Common myeloid progenitor, CD34-positive (primary cell): ENCODE measurements around the gene ACO1.
A peak's percentile ranks its signal among the peaks of the same experiment; 100 is the strongest.

ENCODE experiments used
- CTCF ChIA-PET: fragments of 350-600 bp; sonication (Branson Sonifier 250); formaldehyde crosslinking; loops from one replicate; lab custom pipeline; 2021; ENCODE audit warnings: antibody characterized with exemption; lab: Charles Lee
- POLR2A ChIA-PET: fragments of 350-600 bp; sonication (Branson Sonifier 250); formaldehyde crosslinking; loops from one replicate; lab custom pipeline; 2021; ENCODE audit warnings: antibody characterized with exemption; lab: Charles Lee
- DNase-seq, 3 donors: peaks; one replicate each; pipeline versions ENCODE4 v3.0.0 to v3.0.0-alpha.2; 2013
- H3K27ac ChIP-seq, 2 experiments: 1 replicate in 1 of 2; 2 replicates in 1 of 2; pipeline ENCODE4 v1.7.0; 2013; ENCODE audit warnings: inconsistent platforms in 2 of 2, low read length in 2 of 2, mild to moderate bottlenecking in 2 of 2, low read depth in 1 of 2, moderate library complexity in 1 of 2; ENCODE audit not compliant: severe bottlenecking in 2 of 2, insufficient read depth in 1 of 2, poor library complexity in 1 of 2
- H3K27me3 ChIP-seq, 5 experiments: replicated peaks in 2 of 5; 1 replicate in 3 of 5; 2 replicates in 2 of 5; pipeline versions ENCODE4 v1.6.1 to v1.7.0; 2013; ENCODE audit warnings: low read length in 4 of 5, mild to moderate bottlenecking in 2 of 5, moderate library complexity in 2 of 5, inconsistent platforms in 1 of 5; ENCODE audit not compliant: insufficient read depth in 5 of 5, control insufficient read depth in 4 of 5
- H3K36me3 ChIP-seq, 4 experiments: 1 replicate in 2 of 4; 2 replicates in 2 of 4; pipeline versions ENCODE4 v1.6.1 to v1.7.0; 2013; ENCODE audit warnings: low read length in 3 of 4, control low read depth in 1 of 4, mild to moderate bottlenecking in 1 of 4; ENCODE audit not compliant: control insufficient read depth in 4 of 4, insufficient read depth in 4 of 4
- H3K4me1 ChIP-seq, 4 experiments: 1 replicate in 3 of 4; 2 replicates in 1 of 4; pipeline versions ENCODE4 v1.6.1 to v1.7.1; 2013; ENCODE audit warnings: low read length in 3 of 4, mild to moderate bottlenecking in 3 of 4, control low read depth in 1 of 4, inconsistent platforms in 1 of 4, moderate library complexity in 1 of 4; ENCODE audit not compliant: control insufficient read depth in 4 of 4, insufficient read depth in 4 of 4; ENCODE audit errors: control extremely low read depth in 1 of 4
- H3K4me3 ChIP-seq, 7 experiments: 1 replicate in 4 of 7; 2 replicates in 3 of 7; pipeline versions ENCODE4 v1.5.1 to v1.7.0; 2013; ENCODE audit warnings: mild to moderate bottlenecking in 7 of 7, low read length in 6 of 7, moderate library complexity in 6 of 7, inconsistent platforms in 2 of 7, low read depth in 2 of 7, control low read depth in 1 of 7; ENCODE audit not compliant: insufficient read depth in 4 of 7, control insufficient read depth in 1 of 7; ENCODE audit errors: extremely low read depth in 1 of 7
- H3K9me3 ChIP-seq, 5 experiments: 1 replicate in 4 of 5; 2 replicates in 1 of 5; pipeline versions ENCODE4 v1.6.1 to v1.7.1; 2013; ENCODE audit warnings: low read length in 4 of 5, mild to moderate bottlenecking in 2 of 5, inconsistent platforms in 1 of 5, low read depth in 1 of 5, moderate library complexity in 1 of 5; ENCODE audit not compliant: control insufficient read depth in 4 of 5, insufficient read depth in 2 of 5; ENCODE audit errors: control extremely low read depth in 1 of 5
- WGBS: methylation state at CpG from one replicate; pipeline ENCODE4 v1.1.5; 2013; ENCODE audit not compliant: insufficient coverage; 5-methylcytosine and 5-hydroxymethylcytosine counted together

ACO1 gene

GRCh38 chr9:32468740-32469139, 84.3 kb downstream of the ACO1 start:
- Histone ChIP-seq H3K27ac (no peak overlapping the region), H3K36me3 (peaks cover 8 to 41% (median 10%) of the 10 kb centered on the region in 4 experiments), H3K4me3 (no peak overlapping the region), H3K27me3 (no peaks in the 10 kb centered on the region), H3K9me3 (no peaks in the 10 kb centered on the region), H3K4me1 (no peaks in the 10 kb centered on the region)
- WGBS: 88% methylated on average over 1 of the region's 1 CpG
- ChIA-PET CTCF (interaction anchor here (0.7 to 1.3 kb wide), 2 partner anchors 14 to 362 kb away, joined by 3 read pairs; no protein-coding TSS in a partner anchor), POLR2A (no interaction called here)
- DNase-seq: peak in 1 of 3 donors; percentile 9

GRCh38 chr9:32472344-32472743, 87.9 kb downstream of the ACO1 start:
- DNase-seq: no peak
- H3K27ac ChIP-seq: no peak overlapping the region
- ChIA-PET CTCF (no interaction called here), POLR2A (no interaction called here)
- H3K4me1 ChIP-seq: no peaks in the 10 kb centered on the region
- peaks cover 5 to 50% (median 19%) of the 10 kb centered on the region in 4 experiments for H3K36me3 ChIP-seq
- no peaks in the 10 kb centered on the region for H3K27me3 ChIP-seq
- 100% methylated on average over 2 of the region's 3 CpGs for WGBS
- H3K9me3 ChIP-seq: no peaks in the 10 kb centered on the region
- no peak overlapping the region for H3K4me3 ChIP-seq

GRCh38 chr9:32483343-32483742, 98.9 kb downstream of the ACO1 start:
- POLR2A ChIA-PET: no interaction called here

GRCh38 chr9:32486839-32487562, 102.6 kb downstream of the ACO1 start:
- no peaks in the 10 kb centered on the region for H3K4me1 ChIP-seq
- ChIA-PET POLR2A (no interaction called here), CTCF (interaction anchor here (0.7 to 1.1 kb wide), 3 partner anchors 39 to 85 kb away, joined by 3 to 4 read pairs (median 3); no protein-coding TSS in a partner anchor)
- 100% methylated on average over 2 of the region's 2 CpGs for WGBS
- no peak overlapping the region for H3K4me3 ChIP-seq
- H3K9me3 ChIP-seq: no peaks in the 10 kb centered on the region
- H3K27ac ChIP-seq: no peak overlapping the region
- peaks cover 25 to 63% (median 30%) of the 10 kb centered on the region in 4 experiments for H3K36me3 ChIP-seq
- DNase-seq: no peak
- no peaks in the 10 kb centered on the region for H3K27me3 ChIP-seq

More at GRCh38 chr9:32483343-32483742, 98.9 kb downstream of the ACO1 start:
- Histone ChIP-seq H3K36me3 (peaks cover 20 to 65% (median 39%) of the 10 kb centered on the region in 4 experiments), H3K27ac (no peak overlapping the region), H3K27me3 (no peaks in the 10 kb centered on the region), H3K4me1 (no peaks in the 10 kb centered on the region), H3K9me3 (no peaks in the 10 kb centered on the region), H3K4me3 (no peak overlapping the region)
- peak in 1 of 3 donors; percentile 6 for DNase-seq
- no CpG with 5 or more reads among the region's 4 CpGs for WGBS
- CTCF ChIA-PET: interaction anchor here (1.0 to 1.4 kb wide), 3 partner anchors 14 to 89 kb away, joined by 3 read pairs; no protein-coding TSS in a partner anchor

- 100% methylated on average over 1 of the region's 3 CpGs for WGBS
- DNase-seq: no peak
- H3K27ac ChIP-seq: no peak overlapping the region
These were observed 103.5 kb downstream of the ACO1 start for GRCh38 chr9:32487981-32488380.

GRCh38 chr9:32490601-32491000, 106.2 kb downstream of the ACO1 start:
- ChIA-PET CTCF (interaction anchor here (1.3 to 2.1 kb wide), 2 partner anchors 9 to 112 kb away, joined by 4 to 7 read pairs; no protein-coding TSS in a partner anchor), POLR2A (no interaction called here)
- Histone ChIP-seq H3K4me3 (no peak overlapping the region), H3K36me3 (peaks cover 14 to 35% (median 19%) of the 10 kb centered on the region in 4 experiments), H3K9me3 (no peaks in the 10 kb centered on the region), H3K27me3 (no peaks in the 10 kb centered on the region), H3K27ac (no peak overlapping the region), H3K4me1 (no peaks in the 10 kb centered on the region)
- no peak for DNase-seq
- WGBS: no CpG with 5 or more reads among the region's 3 CpGs

More at GRCh38 chr9:32487981-32488380, 103.5 kb downstream of the ACO1 start:
- no peaks in the 10 kb centered on the region for H3K9me3 ChIP-seq
- H3K27me3 ChIP-seq: no peaks in the 10 kb centered on the region
- CTCF ChIA-PET: interaction anchor here (0.8 to 1.2 kb wide), 4 partner anchors 61 to 85 kb away, joined by 3 to 4 read pairs (median 3); partner anchors contain the start of gene NDUFB6
- no peak overlapping the region for H3K4me3 ChIP-seq
- H3K4me1 ChIP-seq: no peaks in the 10 kb centered on the region
- POLR2A ChIA-PET: no interaction called here
- H3K36me3 ChIP-seq: peaks cover 25 to 58% (median 26%) of the 10 kb centered on the region in 4 experiments

- ChIA-PET POLR2A (no interaction called here), CTCF (interaction anchor here (1.4 kb wide), 1 partner anchor 12 kb away, joined by 4 read pairs; no protein-coding TSS in a partner anchor)
- peak in 1 of 3 donors; percentile 3 for DNase-seq
These were observed 113.5 kb downstream of the ACO1 start for GRCh38 chr9:32497921-32498320.

More at GRCh38 chr9:32497921-32498320, 113.5 kb downstream of the ACO1 start:
- Histone ChIP-seq H3K27me3 (no peaks in the 10 kb centered on the region), H3K4me1 (no peaks in the 10 kb centered on the region), H3K4me3 (no peak overlapping the region), H3K9me3 (peaks cover 0 to 4% (median 0%) of the 10 kb centered on the region in 5 experiments), H3K36me3 (peaks cover 4 to 35% (median 10%) of the 10 kb centered on the region in 4 experiments), H3K27ac (no peak overlapping the region)
